Effector memory CD4-positive, alpha-beta T cell (primary cell): ENCODE measurements around the gene CHD2.

Source experiments
- DNase-seq, 3 donors: peaks; one replicate each; pipeline ENCODE4 v3.0.0-alpha.2; 2020
- H3K27ac ChIP-seq: 2 replicates; pipeline ENCODE4 v1.7.0; 2013; ENCODE audit warnings: mild to moderate bottlenecking, low read length, moderate library complexity; ENCODE audit not compliant: insufficient read depth, poor library complexity, severe bottlenecking
- H3K27me3 ChIP-seq: replicated peaks from 2 replicates; pipeline ENCODE4 v1.7.0; 2013; ENCODE audit warnings: mild to moderate bottlenecking, low read length; ENCODE audit not compliant: insufficient read depth, control insufficient read depth, poor library complexity, severe bottlenecking
- H3K36me3 ChIP-seq: 2 replicates; pipeline ENCODE4 v1.7.0; 2013; ENCODE audit warnings: mild to moderate bottlenecking, low read length, moderate library complexity; ENCODE audit not compliant: control insufficient read depth, insufficient read depth
- H3K4me1 ChIP-seq: 2 replicates; pipeline ENCODE4 v1.7.0; 2013; ENCODE audit warnings: low read length, mild to moderate bottlenecking; ENCODE audit not compliant: control insufficient read depth, insufficient read depth, poor library complexity, severe bottlenecking
- H3K4me3 ChIP-seq: 2 replicates; pipeline ENCODE4 v1.7.0; 2013; ENCODE audit warnings: low read length, low read depth, mild to moderate bottlenecking; ENCODE audit not compliant: insufficient read depth, poor library complexity, severe bottlenecking
- H3K9me3 ChIP-seq: 2 replicates; pipeline ENCODE4 v1.7.0; 2013; ENCODE audit warnings: mild to moderate bottlenecking, low read length, moderate library complexity; ENCODE audit not compliant: control insufficient read depth

CHD2 gene

GRCh38 chr15:92884436-92885223, 15.5 kb upstream of the CHD2 start:
- H3K27ac ChIP-seq = peak overlapping the region; percentile 100
- H3K36me3 ChIP-seq = peaks cover 29% of the 10 kb centered on the region
- H3K9me3 ChIP-seq = no peaks in the 10 kb centered on the region
- peaks cover 44% of the 10 kb centered on the region for H3K4me1 ChIP-seq
- DNase-seq = no peak
- H3K4me3 ChIP-seq = peak overlapping the region; percentile 98
- no peaks in the 10 kb centered on the region for H3K27me3 ChIP-seq

DNA sequence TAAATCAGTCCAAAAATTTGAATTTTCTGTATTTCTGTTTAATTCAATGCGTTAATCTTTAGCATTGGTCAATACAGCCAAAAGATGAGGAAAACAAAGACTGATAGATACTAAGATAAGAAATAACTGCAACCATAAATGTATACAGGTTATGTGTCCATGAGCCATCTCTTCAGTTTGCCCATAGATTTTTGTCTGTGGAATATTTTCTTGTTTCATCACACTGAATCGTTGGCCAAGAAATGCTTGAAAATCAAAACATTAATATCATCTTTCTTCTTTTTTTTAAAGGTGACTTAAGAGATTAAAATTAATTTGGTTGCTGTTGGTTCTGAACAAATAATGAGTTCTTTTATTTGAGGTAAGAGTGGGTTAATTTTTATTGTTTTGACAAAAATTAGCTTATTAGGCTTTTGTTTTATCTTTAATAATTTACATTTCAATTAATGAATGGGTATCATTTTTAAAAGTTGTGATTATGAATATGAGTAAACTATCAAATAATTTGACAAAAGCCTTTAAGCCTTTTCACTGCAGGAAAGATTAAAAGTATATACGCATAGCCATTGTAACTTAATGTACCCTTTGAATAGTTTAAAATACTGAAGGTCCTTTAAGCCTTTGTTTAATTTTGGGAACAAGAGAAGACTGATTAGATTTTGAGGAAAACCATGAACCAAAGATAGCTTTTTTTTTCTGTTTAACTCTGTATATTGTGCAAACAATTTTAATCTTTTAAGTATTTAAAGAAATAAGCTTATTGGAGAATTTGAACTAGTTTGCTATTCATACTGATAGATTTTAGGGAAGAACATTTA, 14.7 kb upstream of the CHD2 start:
- no peaks in the 10 kb centered on the region for H3K9me3 ChIP-seq
- peaks cover 29% of the 10 kb centered on the region for H3K36me3 ChIP-seq
- H3K4me1 ChIP-seq = peaks cover 41% of the 10 kb centered on the region
- H3K4me3 ChIP-seq = peak overlapping the region; percentile 98
- no peaks in the 10 kb centered on the region for H3K27me3 ChIP-seq
- no peak for DNase-seq
- H3K27ac ChIP-seq = peak overlapping the region; percentile 100

GRCh38 chr15:92886042-92886537, 14.0 kb upstream of the CHD2 start:
- no peaks in the 10 kb centered on the region for H3K9me3 ChIP-seq
- H3K27ac ChIP-seq = peak overlapping the region; percentile 100
- no peak for DNase-seq
- peak overlapping the region; percentile 98 for H3K4me3 ChIP-seq
- peaks cover 35% of the 10 kb centered on the region for H3K36me3 ChIP-seq
- H3K27me3 ChIP-seq = no peaks in the 10 kb centered on the region
- peaks cover 41% of the 10 kb centered on the region for H3K4me1 ChIP-seq

- H3K9me3 ChIP-seq = no peaks in the 10 kb centered on the region
- H3K4me3 ChIP-seq = peak overlapping the region; percentile 98
- peaks cover 41% of the 10 kb centered on the region for H3K36me3 ChIP-seq
- no peaks in the 10 kb centered on the region for H3K27me3 ChIP-seq
- H3K27ac ChIP-seq = peak overlapping the region; percentile 100
- H3K4me1 ChIP-seq = peaks cover 35% of the 10 kb centered on the region
- DNase-seq = no peak
Measured at GRCh38 chr15:92886815-92887214, 13.3 kb upstream of the CHD2 start.

DNA sequence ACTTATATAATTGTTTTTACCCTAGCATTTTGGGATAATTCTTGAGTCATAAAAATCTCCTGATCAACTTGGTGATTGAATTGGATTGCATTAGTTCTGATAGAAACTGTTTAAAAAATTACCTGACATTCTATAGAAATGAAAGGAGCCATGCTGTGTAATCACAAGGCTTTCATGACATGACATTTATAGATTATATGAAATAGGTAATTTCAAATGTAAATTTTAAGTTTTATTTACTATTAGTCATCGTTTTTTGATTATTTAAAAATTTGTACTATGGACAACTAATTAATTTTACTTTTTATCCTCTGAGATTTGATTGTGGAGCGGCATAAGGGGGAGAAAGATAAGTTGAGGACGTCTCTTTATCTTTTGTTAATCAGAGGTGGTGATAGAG, 12.3 kb upstream of the CHD2 start:
- H3K9me3 ChIP-seq = no peaks in the 10 kb centered on the region
- DNase-seq = no peak
- peaks cover 52% of the 10 kb centered on the region for H3K36me3 ChIP-seq
- peaks cover 37% of the 10 kb centered on the region for H3K4me1 ChIP-seq
- H3K27ac ChIP-seq = peak overlapping the region; percentile 100
- peak overlapping the region; percentile 30 for H3K4me3 ChIP-seq
- no peaks in the 10 kb centered on the region for H3K27me3 ChIP-seq

- Histone ChIP-seq H3K4me1 (peaks cover 37% of the 10 kb centered on the region), H3K4me3 (no peak overlapping the region), H3K27me3 (no peaks in the 10 kb centered on the region), H3K36me3 (peaks cover 64% of the 10 kb centered on the region), H3K9me3 (no peaks in the 10 kb centered on the region), H3K27ac (peak overlapping the region; percentile 46)
- no peak for DNase-seq
Measured at GRCh38 chr15:92889390-92890107, 10.6 kb upstream of the CHD2 start.

DNA sequence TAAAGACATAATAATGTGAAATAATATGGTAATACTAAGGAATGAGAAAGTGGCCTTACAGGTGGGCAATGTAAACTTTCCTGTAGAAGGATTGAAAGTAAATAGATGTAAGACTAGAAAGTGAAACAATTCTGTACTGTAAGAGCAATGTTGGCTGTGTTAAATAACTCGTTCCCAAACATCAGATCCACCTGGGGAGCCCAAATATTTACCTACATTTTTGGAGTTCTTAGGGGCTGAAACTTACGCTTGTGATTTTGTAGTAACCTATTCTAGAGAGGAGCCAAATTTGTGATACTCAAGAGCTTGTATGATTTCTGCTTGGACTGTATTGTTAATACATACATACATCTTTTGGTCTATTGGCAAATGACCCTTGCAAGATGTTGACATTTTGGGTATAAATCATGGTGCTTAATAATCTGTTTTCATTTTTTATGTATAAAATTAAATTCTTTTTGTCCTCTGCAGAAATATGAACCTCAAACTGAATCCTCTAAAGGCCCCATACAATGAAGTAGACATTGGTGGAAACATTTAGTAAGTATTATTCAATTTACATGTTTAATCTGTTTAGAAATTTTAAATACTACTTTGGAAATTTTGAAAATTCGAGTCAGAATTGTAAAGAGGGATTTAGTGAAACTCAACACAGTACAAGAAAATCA, 8.5 kb upstream of the CHD2 start:
- Histone ChIP-seq H3K27ac (peak overlapping the region; percentile 40), H3K36me3 (peaks cover 53% of the 10 kb centered on the region), H3K9me3 (no peaks in the 10 kb centered on the region), H3K27me3 (no peaks in the 10 kb centered on the region), H3K4me3 (no peak overlapping the region), H3K4me1 (peaks cover 34% of the 10 kb centered on the region)
- DNase-seq = no peak

GRCh38 chr15:92892201-92892555, 7.9 kb upstream of the CHD2 start:
- Histone ChIP-seq H3K4me3 (no peak overlapping the region), H3K36me3 (peaks cover 48% of the 10 kb centered on the region), H3K4me1 (peaks cover 29% of the 10 kb centered on the region), H3K27ac (no peak overlapping the region), H3K9me3 (no peaks in the 10 kb centered on the region), H3K27me3 (no peaks in the 10 kb centered on the region)
- no peak for DNase-seq

DNA sequence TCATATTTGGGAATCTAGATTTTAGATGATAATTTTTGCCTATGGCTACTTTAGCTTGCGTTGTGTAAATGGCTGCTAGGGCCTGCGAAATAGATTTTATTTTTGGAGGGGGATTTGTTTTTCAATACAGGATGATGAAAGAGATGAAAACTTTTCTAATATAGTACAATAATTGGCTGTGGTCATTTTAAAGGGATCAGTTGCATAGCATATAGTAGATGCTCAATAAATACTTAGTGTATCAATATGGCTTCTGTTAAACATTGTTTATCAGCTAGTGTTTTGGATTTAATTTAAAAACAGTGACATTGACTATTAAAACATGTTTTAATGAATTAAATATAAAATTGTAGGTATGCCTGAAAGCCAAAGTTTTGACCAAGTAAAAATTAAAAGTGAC, 6.9 kb upstream of the CHD2 start:
- no peak overlapping the region for H3K27ac ChIP-seq
- H3K4me1 ChIP-seq = peaks cover 24% of the 10 kb centered on the region
- no peak for DNase-seq
- H3K36me3 ChIP-seq = peaks cover 52% of the 10 kb centered on the region
- H3K9me3 ChIP-seq = no peaks in the 10 kb centered on the region
- no peaks in the 10 kb centered on the region for H3K27me3 ChIP-seq
- no peak overlapping the region for H3K4me3 ChIP-seq
